Chondrocyte (in vitro differentiated cells): ENCODE results near the gene NEDD4L. TPM values are rescaled to one million over a fixed set of nuclear protein-coding genes. Genes with fewer than 3 reads are reported as not detected.
"Not testable (repeated sequence)": the region's sequence is repeated elsewhere in the genome, so short reads cannot be mapped to it uniquely, and the experiment has no call there.

Source experiments
- DNase-seq: peaks from one replicate; pipeline ENCODE4 v3.0.0; 2021; ENCODE audit warnings: mixed read lengths, low spot score
- H3K27ac Mint-ChIP-seq: one replicate; pipeline ENCODE4 v1.8.0; 2021; ENCODE audit warnings: mild to moderate bottlenecking, moderate library complexity, mixed read lengths; ENCODE audit not compliant: unreplicated experiment
- H3K27me3 Mint-ChIP-seq: 2 replicates; pipeline ENCODE4 v1.8.0; 2021; ENCODE audit warnings: low read depth, mixed read lengths
- H3K36me3 Mint-ChIP-seq: 2 replicates; pipeline ENCODE4 v1.8.0; 2021; ENCODE audit warnings: low read depth, mixed read lengths
- H3K4me1 Mint-ChIP-seq: 2 replicates; pipeline ENCODE4 v1.8.0; 2021; ENCODE audit warnings: low read depth, mild to moderate bottlenecking, mixed read lengths
- H3K4me3 Mint-ChIP-seq: one replicate; pipeline ENCODE4 v1.8.0; 2021; ENCODE audit warnings: mild to moderate bottlenecking, moderate library complexity, mixed read lengths; ENCODE audit not compliant: unreplicated experiment
- H3K9me3 Mint-ChIP-seq: 2 replicates; pipeline ENCODE4 v1.8.0; 2021; ENCODE audit warnings: low read depth, mixed read lengths
- total RNA-seq: library from RNA; stranded (reverse); gene quantifications from 3 replicates; pipeline ENCODE4 v1.2.1, GENCODE V29; 2021
- TF ChIP-seq, protein P1 (sequence below): fragments of 200-600 bp; sonication (generic); IDR thresholded peaks from 2 replicates; pipeline ENCODE4 v1.5.0; 2021; ENCODE audit warnings: antibody characterized with exemption, mild to moderate bottlenecking, moderate library complexity

NEDD4L gene
- total RNA-seq, 1 donor from 2014 or later, result 25.8 TPM

DNA sequence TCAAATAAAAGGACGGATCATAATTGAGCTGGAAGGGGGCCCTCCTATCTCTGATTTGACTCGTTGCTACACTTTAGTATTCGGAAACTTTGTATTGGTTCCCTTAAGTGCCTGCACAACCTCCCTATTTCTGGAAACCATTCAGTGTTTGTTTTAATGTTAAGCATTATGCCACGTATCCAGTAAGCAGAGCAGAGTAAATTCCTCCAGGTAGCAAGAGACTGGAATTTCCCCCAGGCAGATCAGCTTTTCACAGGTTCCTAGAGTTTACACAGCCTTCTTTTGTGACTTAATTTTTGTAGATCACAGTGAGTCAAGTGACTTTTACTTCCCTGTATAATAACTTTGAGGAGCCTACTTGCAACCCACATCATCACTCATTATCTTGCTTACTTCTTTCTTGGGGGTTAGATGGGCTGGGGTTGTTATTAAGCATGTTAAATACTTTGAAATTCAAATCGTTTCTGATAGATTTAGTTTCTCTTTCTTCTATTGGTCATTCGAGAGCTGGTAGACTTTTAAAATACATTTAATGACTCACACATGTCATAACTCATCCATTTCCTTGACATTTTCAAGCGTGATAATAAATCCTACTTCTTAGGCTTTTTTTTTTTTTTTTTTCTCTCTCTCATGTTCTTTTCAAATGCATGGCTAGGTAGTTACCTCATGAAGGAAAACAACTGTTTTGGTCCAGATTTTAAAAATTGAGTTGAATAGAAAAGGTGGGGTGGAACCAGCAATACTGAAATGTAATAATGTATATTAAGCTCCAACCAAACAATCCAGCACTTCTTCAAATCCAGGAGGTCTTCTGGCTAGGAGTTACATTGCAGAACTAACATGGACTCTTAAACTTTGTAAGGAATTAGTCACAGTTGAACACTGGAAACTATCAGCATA, 219.3 kb downstream of the NEDD4L start:
- no peaks in the 10 kb centered on the region for H3K36me3 Mint-ChIP-seq
- peak overlapping the region; percentile 33 for H3K4me3 Mint-ChIP-seq
- DNase-seq, result no peak
- peaks cover 50% of the 10 kb centered on the region for H3K4me1 Mint-ChIP-seq
- H3K27me3 Mint-ChIP-seq, result no peaks in the 10 kb centered on the region
- no peaks in the 10 kb centered on the region for H3K9me3 Mint-ChIP-seq
- peak overlapping the region; percentile 90 for H3K27ac Mint-ChIP-seq
- TF ChIP-seq, protein P1, sequence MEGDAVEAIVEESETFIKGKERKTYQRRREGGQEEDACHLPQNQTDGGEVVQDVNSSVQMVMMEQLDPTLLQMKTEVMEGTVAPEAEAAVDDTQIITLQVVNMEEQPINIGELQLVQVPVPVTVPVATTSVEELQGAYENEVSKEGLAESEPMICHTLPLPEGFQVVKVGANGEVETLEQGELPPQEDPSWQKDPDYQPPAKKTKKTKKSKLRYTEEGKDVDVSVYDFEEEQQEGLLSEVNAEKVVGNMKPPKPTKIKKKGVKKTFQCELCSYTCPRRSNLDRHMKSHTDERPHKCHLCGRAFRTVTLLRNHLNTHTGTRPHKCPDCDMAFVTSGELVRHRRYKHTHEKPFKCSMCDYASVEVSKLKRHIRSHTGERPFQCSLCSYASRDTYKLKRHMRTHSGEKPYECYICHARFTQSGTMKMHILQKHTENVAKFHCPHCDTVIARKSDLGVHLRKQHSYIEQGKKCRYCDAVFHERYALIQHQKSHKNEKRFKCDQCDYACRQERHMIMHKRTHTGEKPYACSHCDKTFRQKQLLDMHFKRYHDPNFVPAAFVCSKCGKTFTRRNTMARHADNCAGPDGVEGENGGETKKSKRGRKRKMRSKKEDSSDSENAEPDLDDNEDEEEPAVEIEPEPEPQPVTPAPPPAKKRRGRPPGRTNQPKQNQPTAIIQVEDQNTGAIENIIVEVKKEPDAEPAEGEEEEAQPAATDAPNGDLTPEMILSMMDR, result no peak

- TF ChIP-seq, protein P1, result no peak
- H3K4me3 Mint-ChIP-seq, result no peak overlapping the region
- H3K36me3 Mint-ChIP-seq, result no peaks in the 10 kb centered on the region
- H3K9me3 Mint-ChIP-seq, result no peaks in the 10 kb centered on the region
- DNase-seq, result no peak
- no peaks in the 10 kb centered on the region for H3K27me3 Mint-ChIP-seq
- no peak overlapping the region for H3K27ac Mint-ChIP-seq
- H3K4me1 Mint-ChIP-seq, result peaks cover 58% of the 10 kb centered on the region
Observed at GRCh38 chr18:58264075-58264474, 220.0 kb downstream of the NEDD4L start.

GRCh38 chr18:58264840-58265239, 220.8 kb downstream of the NEDD4L start:
- H3K4me1 Mint-ChIP-seq, result peaks cover 66% of the 10 kb centered on the region
- no peaks in the 10 kb centered on the region for H3K36me3 Mint-ChIP-seq
- TF ChIP-seq, protein P1, result no peak
- no peak overlapping the region for H3K27ac Mint-ChIP-seq
- H3K27me3 Mint-ChIP-seq, result no peaks in the 10 kb centered on the region
- no peak for DNase-seq
- H3K9me3 Mint-ChIP-seq, result no peaks in the 10 kb centered on the region
- no peak overlapping the region for H3K4me3 Mint-ChIP-seq

GRCh38 chr18:58265489-58265888, 221.5 kb downstream of the NEDD4L start:
- not testable (repeated sequence) for H3K9me3 Mint-ChIP-seq, H3K36me3 Mint-ChIP-seq, H3K27me3 Mint-ChIP-seq, DNase-seq, H3K27ac Mint-ChIP-seq, H3K4me3 Mint-ChIP-seq
- peaks cover 72% of the 10 kb centered on the region for H3K4me1 Mint-ChIP-seq

- H3K36me3 Mint-ChIP-seq, result no peaks in the 10 kb centered on the region
- no peak overlapping the region for H3K4me3 Mint-ChIP-seq
- H3K9me3 Mint-ChIP-seq, result no peaks in the 10 kb centered on the region
- peaks cover 73% of the 10 kb centered on the region for H3K4me1 Mint-ChIP-seq
- no peaks in the 10 kb centered on the region for H3K27me3 Mint-ChIP-seq
- DNase-seq, result no peak
- TF ChIP-seq, protein P1, result no peak
- H3K27ac Mint-ChIP-seq, result peak overlapping the region; percentile 45
Observed at GRCh38 chr18:58266291-58266690, 222.3 kb downstream of the NEDD4L start.
